ENCODE results near the gene CHPF. TPM values are rescaled to one million over a fixed set of nuclear protein-coding genes. Genes with fewer than 3 reads are reported as not detected.

The CHPF gene
- total and polyA plus RNA-seq, 2 experiments from 2014 or later: 174 to 533 TPM

- in situ Hi-C loops (cut with MboI): no loop called here
- 82 to 83% methylated on average over 19 to 23 of the region's 23 CpGs for WGBS, 2 experiments (ENCODE audit: low coverage in 1 of 2, low lambda C conversion rate in 2 of 2, missing lambda C conversion rate in 2 of 2)
- H3K4me1 ChIP-seq (ENCODE audit: insufficient read depth): peaks cover 13% of the 10 kb centered on the region
Observed at GRCh38 chr2:219506153-219506801, 37.3 kb downstream of the CHPF start.

GRCh38 chr2:219505585-219505984 lies 38.0 kb downstream of the CHPF start:
- peaks cover 13% of the 10 kb centered on the region for H3K4me1 ChIP-seq (ENCODE audit: insufficient read depth)
- H2AFZ ChIP-seq: no peak overlapping the region
- no peaks in the 10 kb centered on the region for H4K20me1 ChIP-seq (ENCODE audit: insufficient read depth)
- H3K4me3 ChIP-seq: no peak overlapping the region
- H3K4me2 ChIP-seq (ENCODE audit: unreplicated experiment): no peak overlapping the region
- H3K27ac ChIP-seq: no peak overlapping the region
- peaks cover 9% of the 10 kb centered on the region; the same call in 1 of the 2 replicates for H3K79me2 ChIP-seq (ENCODE audit: insufficient read depth)
- no peaks in the 10 kb centered on the region for H3K27me3 ChIP-seq (replicated peaks; ENCODE audit: insufficient read depth)
- H3F3A ChIP-seq (ENCODE audit: insufficient read depth): no peaks in the 10 kb centered on the region
- WGBS, 2 experiments (ENCODE audit: low coverage in 1 of 2, low lambda C conversion rate in 2 of 2, missing lambda C conversion rate in 2 of 2): 92 to 95% methylated on average over 9 of the region's 9 CpGs
- H3K9me2 ChIP-seq (ENCODE audit: insufficient read depth): no peaks in the 10 kb centered on the region
- no peak for DNase-seq
- no peaks in the 10 kb centered on the region for H3K9me3 ChIP-seq (ENCODE audit: low read depth)
- in situ Hi-C loops (cut with MboI): no loop called here
- no peak for TF ChIP-seq EZH2phosphoT487 (IDR thresholded peaks at IDR 0.05; ENCODE audit: insufficient read depth, low read depth)
- no peak for TF ChIP-seq EZH2 (IDR thresholded peaks at IDR 0.05; ENCODE audit: insufficient read depth, poor library complexity, severe bottlenecking)
- peaks cover 4% of the 10 kb centered on the region; the same call in 1 of the 2 replicates for H3K36me3 ChIP-seq (ENCODE audit: low read depth)
- no peak overlapping the region for H3K9ac ChIP-seq

More at GRCh38 chr2:219506153-219506801, 37.3 kb downstream of the CHPF start:
- TF ChIP-seq EZH2 (IDR thresholded peaks at IDR 0.05; ENCODE audit: insufficient read depth, poor library complexity, severe bottlenecking): no peak
- TF ChIP-seq EZH2phosphoT487 (IDR thresholded peaks at IDR 0.05; ENCODE audit: insufficient read depth, low read depth): no peak
- no peaks in the 10 kb centered on the region for H3K9me2 ChIP-seq (ENCODE audit: insufficient read depth)
- no peaks in the 10 kb centered on the region for H3F3A ChIP-seq (ENCODE audit: insufficient read depth)
- no peak for DNase-seq
- H3K9ac ChIP-seq: no peak overlapping the region
- H3K4me3 ChIP-seq: no peak overlapping the region
- H3K36me3 ChIP-seq (ENCODE audit: low read depth): peaks cover 4% of the 10 kb centered on the region; the same call in 1 of the 2 replicates
- H3K27ac ChIP-seq: no peak overlapping the region
- no peaks in the 10 kb centered on the region; the same call in 1 of the 2 replicates for H3K27me3 ChIP-seq (replicated peaks; ENCODE audit: insufficient read depth)
- H3K9me3 ChIP-seq (ENCODE audit: low read depth): no peaks in the 10 kb centered on the region
- H2AFZ ChIP-seq: no peak overlapping the region
- peaks cover 2% of the 10 kb centered on the region; the same call in 1 of the 2 replicates for H3K79me2 ChIP-seq (ENCODE audit: insufficient read depth)
- no peaks in the 10 kb centered on the region for H4K20me1 ChIP-seq (ENCODE audit: insufficient read depth)
- no peak overlapping the region for H3K4me2 ChIP-seq (ENCODE audit: unreplicated experiment)

DNA sequence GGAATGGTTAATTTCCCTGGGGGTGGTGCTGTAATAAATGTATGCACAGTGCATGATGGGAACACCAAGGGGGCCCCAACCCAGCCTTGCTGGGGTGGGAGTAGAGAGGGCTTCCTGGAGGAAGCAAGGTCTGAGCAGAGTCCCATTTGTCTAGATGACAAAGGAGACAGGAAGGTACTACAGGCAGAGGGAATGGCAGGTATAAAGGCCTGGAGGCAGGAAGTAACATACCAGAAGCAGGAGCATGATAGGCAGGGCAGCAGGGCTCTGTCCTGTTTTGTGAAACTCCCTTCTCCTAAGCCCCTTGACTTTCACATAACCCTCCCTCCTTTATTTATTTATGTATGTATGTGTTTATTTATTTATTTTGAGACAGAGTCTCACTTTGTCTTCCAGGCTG lies 41.0 kb downstream of the CHPF start:
- no peak for TF ChIP-seq EZH2 (IDR thresholded peaks at IDR 0.05; ENCODE audit: insufficient read depth, poor library complexity, severe bottlenecking)
- no peak for TF ChIP-seq EZH2phosphoT487 (IDR thresholded peaks at IDR 0.05; ENCODE audit: insufficient read depth, low read depth)
- no peaks in the 10 kb centered on the region for H3K9me2 ChIP-seq (ENCODE audit: insufficient read depth)
- no peaks in the 10 kb centered on the region for H3K27me3 ChIP-seq (replicated peaks; ENCODE audit: insufficient read depth)
- H3K79me2 ChIP-seq (ENCODE audit: insufficient read depth): peaks cover 26% of the 10 kb centered on the region
- no peak overlapping the region for H3K27ac ChIP-seq
- no peak overlapping the region for H3K4me2 ChIP-seq (ENCODE audit: unreplicated experiment)
- H3K9me3 ChIP-seq (ENCODE audit: low read depth): no peaks in the 10 kb centered on the region
- no peaks in the 10 kb centered on the region for H3F3A ChIP-seq (ENCODE audit: insufficient read depth)
- H2AFZ ChIP-seq: no peak overlapping the region
- DNase-seq: no peak
- H3K4me1 ChIP-seq (ENCODE audit: insufficient read depth): peaks cover 13% of the 10 kb centered on the region
- H4K20me1 ChIP-seq (ENCODE audit: insufficient read depth): no peaks in the 10 kb centered on the region
- no peak overlapping the region for H3K9ac ChIP-seq
- no peak overlapping the region for H3K4me3 ChIP-seq
- in situ Hi-C loops (cut with MboI): no loop called here
- peaks cover 4% of the 10 kb centered on the region; the same call in 1 of the 2 replicates for H3K36me3 ChIP-seq (ENCODE audit: low read depth)

GRCh38 chr2:219501849-219502248 lies 41.8 kb downstream of the CHPF start:
- in situ Hi-C loops (cut with MboI): no loop called here

More at GRCh38 chr2:219501849-219502248, 41.8 kb downstream of the CHPF start:
- no peaks in the 10 kb centered on the region for H3F3A ChIP-seq (ENCODE audit: insufficient read depth)
- no peaks in the 10 kb centered on the region for H4K20me1 ChIP-seq (ENCODE audit: insufficient read depth)
- TF ChIP-seq EZH2 (IDR thresholded peaks at IDR 0.05; ENCODE audit: insufficient read depth, poor library complexity, severe bottlenecking): no peak
- no peak for TF ChIP-seq EZH2phosphoT487 (IDR thresholded peaks at IDR 0.05; ENCODE audit: insufficient read depth, low read depth)
- no peaks in the 10 kb centered on the region for H3K27me3 ChIP-seq (replicated peaks; ENCODE audit: insufficient read depth)
- H3K4me3 ChIP-seq: no peak overlapping the region
- H3K36me3 ChIP-seq (ENCODE audit: low read depth): peaks cover 4% of the 10 kb centered on the region; the same call in 1 of the 2 replicates
- no peak overlapping the region for H3K27ac ChIP-seq
- peaks cover 13% of the 10 kb centered on the region for H3K4me1 ChIP-seq (ENCODE audit: insufficient read depth)
- no peaks in the 10 kb centered on the region for H3K9me2 ChIP-seq (ENCODE audit: insufficient read depth)
- H2AFZ ChIP-seq: no peak overlapping the region
- WGBS, 2 experiments (ENCODE audit: low coverage in 1 of 2, low lambda C conversion rate in 2 of 2, missing lambda C conversion rate in 2 of 2): 91 to 94% methylated on average over 14 of the region's 14 CpGs
- peaks cover 26% of the 10 kb centered on the region for H3K79me2 ChIP-seq (ENCODE audit: insufficient read depth)
- no peak overlapping the region for H3K9ac ChIP-seq
- H3K4me2 ChIP-seq (ENCODE audit: unreplicated experiment): no peak overlapping the region
- no peaks in the 10 kb centered on the region for H3K9me3 ChIP-seq (ENCODE audit: low read depth)
- no peak for DNase-seq
